GM21723 (cell line): Measurements from ENCODE around the gene GPS1.

Source experiments
- ATAC-seq: cut with Tn5 transposase; IDR thresholded peaks from one replicate; pipeline ENCODE4 v1.9.1; 2021; ENCODE audit warnings: mild to moderate bottlenecking, moderate library complexity; ENCODE audit not compliant: unreplicated experiment

The GPS1 gene

GRCh38 chr17:82076018-82076784 is 24.5 kb downstream of the GPS1 start:
- ATAC-seq, result no peak

- no peak for ATAC-seq
Measured at GRCh38 chr17:82076785-82077591, 25.3 kb downstream of the GPS1 start.

GRCh38 chr17:82077617-82078358 is 26.1 kb downstream of the GPS1 start:
- no peak for ATAC-seq

GRCh38 chr17:82078433-82078832 is 26.7 kb downstream of the GPS1 start:
- no peak for ATAC-seq

GRCh38 chr17:82079001-82079677 is 27.4 kb downstream of the GPS1 start:
- ATAC-seq, result no peak

GRCh38 chr17:82080048-82080788 is 28.5 kb downstream of the GPS1 start:
- ATAC-seq, result no peak

GRCh38 chr17:82080789-82081464 is 29.2 kb downstream of the GPS1 start:
- ATAC-seq, result no peak

- no peak for ATAC-seq
Measured at GRCh38 chr17:82081546-82081945, 29.8 kb downstream of the GPS1 start.

GRCh38 chr17:82081966-82082365 is 30.3 kb downstream of the GPS1 start:
- no peak for ATAC-seq

- no peak for ATAC-seq
Measured at GRCh38 chr17:82082456-82082855, 30.8 kb downstream of the GPS1 start.

- no peak for ATAC-seq
Measured at GRCh38 chr17:82083009-82083408, 31.3 kb downstream of the GPS1 start.

GRCh38 chr17:82083533-82084359 is 32.0 kb downstream of the GPS1 start:
- no peak for ATAC-seq

- ATAC-seq, result no peak
Measured at GRCh38 chr17:82084373-82085030, 32.8 kb downstream of the GPS1 start.

GRCh38 chr17:82085031-82085861 is 33.5 kb downstream of the GPS1 start:
- no peak for ATAC-seq

GRCh38 chr17:82085931-82086764 is 34.5 kb downstream of the GPS1 start:
- ATAC-seq, result no peak
